Measurements from ENCODE around the gene FLT3. TPM values are rescaled to one million over a fixed set of nuclear protein-coding genes. Genes with fewer than 3 reads are reported as not detected.

The FLT3 gene
- total and polyA plus RNA-seq, 12 donors = 0.06 to 1.0 (median 0.26) TPM

- H3K27ac ChIP-seq = no peak overlapping the region
- DNase-seq = no peak
- no peak overlapping the region for H3K4me3 ChIP-seq
- peaks cover 91% of the 10 kb centered on the region for H3K27me3 ChIP-seq
- no peaks in the 10 kb centered on the region for H3K4me1 ChIP-seq (replicated peaks in 1 of 2)
- WGBS, 4 donors = 0 to 5% (median 2%) methylated on average over 19 to 65 of the region's 65 CpGs
- H3K9me3 ChIP-seq (replicated peaks in 1 of 3) = no peaks in the 10 kb centered on the region
- intact Hi-C loops (cut with DNase I) = no loop called here
- TF ChIP-seq CTCF (IDR thresholded peaks at IDR 0.05) (no peak), POLR2A (IDR thresholded peaks at IDR 0.05) (no peak)
- H3K36me3 ChIP-seq (replicated peaks in 1 of 2) = no peaks in the 10 kb centered on the region
These were observed 121.9 kb downstream of the FLT3 start for GRCh38 chr13:27978301-27978968.

GRCh38 chr13:27977476-27978300 lies 122.7 kb downstream of the FLT3 start:
- Histone ChIP-seq H3K36me3 (replicated peaks in 1 of 2) (no peaks in the 10 kb centered on the region), H3K27me3 (peaks cover 84% of the 10 kb centered on the region), H3K9me3 (replicated peaks in 1 of 3) (no peaks in the 10 kb centered on the region), H3K4me3 (no peak overlapping the region), H3K4me1 (replicated peaks in 1 of 2) (no peaks in the 10 kb centered on the region), H3K27ac (no peak overlapping the region)
- WGBS, 4 donors = 1 to 4% (median 2%) methylated on average over 32 to 80 of the region's 80 CpGs
- intact Hi-C loops (cut with DNase I) = no loop called here
- TF ChIP-seq CTCF (IDR thresholded peaks at IDR 0.05) (no peak), POLR2A (IDR thresholded peaks at IDR 0.05) (no peak)
- no peak for DNase-seq

GRCh38 chr13:27976362-27977091 lies 123.8 kb downstream of the FLT3 start:
- no peaks in the 10 kb centered on the region for H3K9me3 ChIP-seq (replicated peaks in 1 of 3)
- no peak overlapping the region for H3K4me3 ChIP-seq
- H3K27me3 ChIP-seq = peaks cover 84% of the 10 kb centered on the region
- no peak for DNase-seq
- 15 to 24% (median 17%) methylated on average over 12 of the region's 12 CpGs for WGBS, 4 donors
- no peaks in the 10 kb centered on the region for H3K36me3 ChIP-seq (replicated peaks in 1 of 2)
- no peaks in the 10 kb centered on the region for H3K4me1 ChIP-seq (replicated peaks in 1 of 2)
- no peak overlapping the region for H3K27ac ChIP-seq
- intact Hi-C loops (cut with DNase I) = no loop called here
- no peak for TF ChIP-seq POLR2A (IDR thresholded peaks at IDR 0.05)
- TF ChIP-seq CTCF (IDR thresholded peaks at IDR 0.05) = no peak

Measured in adrenal gland (tissue), 12 donors.